ENCODE measurements around the gene BMF. TPM values are rescaled to one million over a fixed set of nuclear protein-coding genes. Genes with fewer than 3 reads are reported as not detected.

Gene BMF
- total and polyA plus RNA-seq, 2 donors: 28.5 to 70.4 TPM

- Histone ChIP-seq H3K27ac (ENCODE audit: low read depth in 1 of 2, low read length in 1 of 2) (peak overlapping the region; percentile 94 to 100), H3K4me3 (ENCODE audit: low read length in 2 of 2) (peak overlapping the region; percentile 45 to 53), H3K4me1 (ENCODE audit: control insufficient read depth in 2 of 2, insufficient read depth in 2 of 2, low read length in 2 of 2) (peaks cover 79 to 98% of the 10 kb centered on the region in 2 donors), H3K36me3 (ENCODE audit: control insufficient read depth in 2 of 2, insufficient read depth in 2 of 2, low read length in 1 of 2) (no peaks in the 10 kb centered on the region), H3K27me3 (ENCODE audit: control insufficient read depth in 2 of 2, insufficient read depth in 1 of 2, low read length in 1 of 2) (no peaks in the 10 kb centered on the region), H3K9me3 (ENCODE audit: control insufficient read depth in 2 of 2, insufficient read depth in 1 of 2, low read length in 1 of 2) (peaks cover 2 to 7% of the 10 kb centered on the region in 2 donors)
- DNase-seq (ENCODE audit: low read depth in 6 of 9, low spot score in 9 of 9): peak in 7 of 9 donors; percentile 75 to 94 (median 86)
- WGBS: 8% methylated on average over 6 of the region's 6 CpGs
Observed at GRCh38 chr15:40054855-40055575, 53.7 kb downstream of the BMF start.

- H3K36me3 ChIP-seq (ENCODE audit: control insufficient read depth in 2 of 2, insufficient read depth in 2 of 2, low read length in 1 of 2): no peaks in the 10 kb centered on the region
- peak in 3 of 9 donors; percentile 69 to 91 (median 83) for DNase-seq (ENCODE audit: low read depth in 6 of 9, low spot score in 9 of 9)
- WGBS: 6% methylated on average over 3 of the region's 3 CpGs
- H3K9me3 ChIP-seq (ENCODE audit: control insufficient read depth in 2 of 2, insufficient read depth in 1 of 2, low read length in 1 of 2): peaks cover 2 to 7% of the 10 kb centered on the region in 2 donors
- peak overlapping the region; percentile 94 to 100 for H3K27ac ChIP-seq (ENCODE audit: low read depth in 1 of 2, low read length in 1 of 2)
- H3K27me3 ChIP-seq (ENCODE audit: control insufficient read depth in 2 of 2, insufficient read depth in 1 of 2, low read length in 1 of 2): no peaks in the 10 kb centered on the region
- peak overlapping the region; percentile 45 to 53 for H3K4me3 ChIP-seq (ENCODE audit: low read length in 2 of 2)
- peaks cover 84 to 98% of the 10 kb centered on the region in 2 donors for H3K4me1 ChIP-seq (ENCODE audit: control insufficient read depth in 2 of 2, insufficient read depth in 2 of 2, low read length in 2 of 2)
Observed at GRCh38 chr15:40054605-40054854, 54.1 kb downstream of the BMF start.

- Histone ChIP-seq H3K36me3 (ENCODE audit: control insufficient read depth in 2 of 2, insufficient read depth in 2 of 2, low read length in 1 of 2) (no peaks in the 10 kb centered on the region), H3K27me3 (ENCODE audit: control insufficient read depth in 2 of 2, insufficient read depth in 1 of 2, low read length in 1 of 2) (no peaks in the 10 kb centered on the region), H3K4me1 (ENCODE audit: control insufficient read depth in 2 of 2, insufficient read depth in 2 of 2, low read length in 2 of 2) (peaks cover 86 to 98% of the 10 kb centered on the region in 2 donors), H3K27ac (ENCODE audit: low read depth in 1 of 2, low read length in 1 of 2) (peak overlapping the region; percentile 94 to 100), H3K4me3 (ENCODE audit: low read length in 2 of 2) (peak overlapping the region; percentile 45 to 53), H3K9me3 (ENCODE audit: control insufficient read depth in 2 of 2, insufficient read depth in 1 of 2, low read length in 1 of 2) (peaks cover 2 to 7% of the 10 kb centered on the region in 2 donors)
- WGBS: 32% methylated on average over 14 of the region's 14 CpGs
- peak in 1 of 9 donors; percentile 61 for DNase-seq (ENCODE audit: low read depth in 6 of 9, low spot score in 9 of 9)
Observed at GRCh38 chr15:40053831-40054604, 54.7 kb downstream of the BMF start.

GRCh38 chr15:40053079-40053830 lies 55.4 kb downstream of the BMF start:
- WGBS: 83% methylated on average over 12 of the region's 12 CpGs
- Histone ChIP-seq H3K9me3 (ENCODE audit: control insufficient read depth in 2 of 2, insufficient read depth in 1 of 2, low read length in 1 of 2) (peaks cover 2 to 7% of the 10 kb centered on the region in 2 donors), H3K27me3 (ENCODE audit: control insufficient read depth in 2 of 2, insufficient read depth in 1 of 2, low read length in 1 of 2) (no peaks in the 10 kb centered on the region), H3K4me3 (ENCODE audit: low read length in 2 of 2) (peak overlapping the region; percentile 45 to 53), H3K27ac (ENCODE audit: low read depth in 1 of 2, low read length in 1 of 2) (peak overlapping the region; percentile 94 to 100), H3K36me3 (ENCODE audit: control insufficient read depth in 2 of 2, insufficient read depth in 2 of 2, low read length in 1 of 2) (no peaks in the 10 kb centered on the region), H3K4me1 (ENCODE audit: control insufficient read depth in 2 of 2, insufficient read depth in 2 of 2, low read length in 2 of 2) (peaks cover 87 to 99% of the 10 kb centered on the region in 2 donors)
- peak in 1 of 9 donors; percentile 33 for DNase-seq (ENCODE audit: low read depth in 6 of 9, low spot score in 9 of 9)

- H3K27ac ChIP-seq (ENCODE audit: low read depth in 1 of 2, low read length in 1 of 2): peak overlapping the region in 1 of 2 donors; percentile 100
- 96% methylated on average over 6 of the region's 6 CpGs for WGBS
Observed at GRCh38 chr15:40052604-40053003, 56.1 kb downstream of the BMF start.

GRCh38 chr15:40051616-40052415 lies 56.9 kb downstream of the BMF start:
- Histone ChIP-seq H3K27ac (ENCODE audit: low read depth in 1 of 2, low read length in 1 of 2) (peak overlapping the region; percentile 84 to 100), H3K36me3 (ENCODE audit: control insufficient read depth in 2 of 2, insufficient read depth in 2 of 2, low read length in 1 of 2) (no peaks in the 10 kb centered on the region), H3K4me3 (ENCODE audit: low read length in 2 of 2) (no peak overlapping the region), H3K4me1 (ENCODE audit: control insufficient read depth in 2 of 2, insufficient read depth in 2 of 2, low read length in 2 of 2) (peaks cover 88 to 99% of the 10 kb centered on the region in 2 donors), H3K9me3 (ENCODE audit: control insufficient read depth in 2 of 2, insufficient read depth in 1 of 2, low read length in 1 of 2) (peaks cover 2 to 7% of the 10 kb centered on the region in 2 donors), H3K27me3 (ENCODE audit: control insufficient read depth in 2 of 2, insufficient read depth in 1 of 2, low read length in 1 of 2) (no peaks in the 10 kb centered on the region)
- 89% methylated on average over 11 of the region's 11 CpGs for WGBS
- peak in 1 of 9 donors; percentile 32 for DNase-seq (ENCODE audit: low read depth in 6 of 9, low spot score in 9 of 9)

More at GRCh38 chr15:40052604-40053003, 56.1 kb downstream of the BMF start:
- Histone ChIP-seq H3K4me3 (ENCODE audit: low read length in 2 of 2) (peak overlapping the region in 1 of 2 donors; percentile 53), H3K4me1 (ENCODE audit: control insufficient read depth in 2 of 2, insufficient read depth in 2 of 2, low read length in 2 of 2) (peaks cover 87 to 99% of the 10 kb centered on the region in 2 donors), H3K27me3 (ENCODE audit: control insufficient read depth in 2 of 2, insufficient read depth in 1 of 2, low read length in 1 of 2) (no peaks in the 10 kb centered on the region), H3K36me3 (ENCODE audit: control insufficient read depth in 2 of 2, insufficient read depth in 2 of 2, low read length in 1 of 2) (no peaks in the 10 kb centered on the region), H3K9me3 (ENCODE audit: control insufficient read depth in 2 of 2, insufficient read depth in 1 of 2, low read length in 1 of 2) (peaks cover 2 to 7% of the 10 kb centered on the region in 2 donors)
- peak in 1 of 9 donors; percentile 22 for DNase-seq (ENCODE audit: low read depth in 6 of 9, low spot score in 9 of 9)

- H3K27me3 ChIP-seq (ENCODE audit: control insufficient read depth in 2 of 2, insufficient read depth in 1 of 2, low read length in 1 of 2): no peaks in the 10 kb centered on the region
- no peak overlapping the region for H3K4me3 ChIP-seq (ENCODE audit: low read length in 2 of 2)
- peaks cover 90 to 100% of the 10 kb centered on the region in 2 donors for H3K4me1 ChIP-seq (ENCODE audit: control insufficient read depth in 2 of 2, insufficient read depth in 2 of 2, low read length in 2 of 2)
- 92% methylated on average over 12 of the region's 12 CpGs for WGBS
- H3K9me3 ChIP-seq (ENCODE audit: control insufficient read depth in 2 of 2, insufficient read depth in 1 of 2, low read length in 1 of 2): peaks cover 2 to 7% of the 10 kb centered on the region in 2 donors
- peaks cover 0 to 2% of the 10 kb centered on the region in 2 donors for H3K36me3 ChIP-seq (ENCODE audit: control insufficient read depth in 2 of 2, insufficient read depth in 2 of 2, low read length in 1 of 2)
- DNase-seq (ENCODE audit: low read depth in 6 of 9, low spot score in 9 of 9): no peak
- peak overlapping the region; percentile 84 to 100 for H3K27ac ChIP-seq (ENCODE audit: low read depth in 1 of 2, low read length in 1 of 2)
Observed at GRCh38 chr15:40050788-40051470, 57.8 kb downstream of the BMF start.

GRCh38 chr15:40048926-40049475 lies 59.7 kb downstream of the BMF start:
- Histone ChIP-seq H3K9me3 (ENCODE audit: control insufficient read depth in 2 of 2, insufficient read depth in 1 of 2, low read length in 1 of 2) (peaks cover 0 to 2% of the 10 kb centered on the region in 2 donors), H3K4me1 (ENCODE audit: control insufficient read depth in 2 of 2, insufficient read depth in 2 of 2, low read length in 2 of 2) (peaks cover 82 to 99% of the 10 kb centered on the region in 2 donors), H3K4me3 (ENCODE audit: low read length in 2 of 2) (no peak overlapping the region), H3K36me3 (ENCODE audit: control insufficient read depth in 2 of 2, insufficient read depth in 2 of 2, low read length in 1 of 2) (peaks cover 0 to 7% of the 10 kb centered on the region in 2 donors), H3K27ac (ENCODE audit: low read depth in 1 of 2, low read length in 1 of 2) (peak overlapping the region; percentile 97 to 100), H3K27me3 (ENCODE audit: control insufficient read depth in 2 of 2, insufficient read depth in 1 of 2, low read length in 1 of 2) (no peaks in the 10 kb centered on the region)
- 99% methylated on average over 3 of the region's 3 CpGs for WGBS
- peak in 1 of 9 donors; percentile 42 for DNase-seq (ENCODE audit: low read depth in 6 of 9, low spot score in 9 of 9)
